Measurements from ENCODE around the gene ERAS. TPM values are rescaled to one million over a fixed set of nuclear protein-coding genes. Genes with fewer than 3 reads are reported as not detected.
"Not testable (repeated sequence)": the region's sequence is repeated elsewhere in the genome, so short reads cannot be mapped to it uniquely, and the experiment has no call there.

ERAS gene
- total and polyA plus RNA-seq, 8 donors, result 0.11 to 0.49 TPM; not detected in 6

DNA sequence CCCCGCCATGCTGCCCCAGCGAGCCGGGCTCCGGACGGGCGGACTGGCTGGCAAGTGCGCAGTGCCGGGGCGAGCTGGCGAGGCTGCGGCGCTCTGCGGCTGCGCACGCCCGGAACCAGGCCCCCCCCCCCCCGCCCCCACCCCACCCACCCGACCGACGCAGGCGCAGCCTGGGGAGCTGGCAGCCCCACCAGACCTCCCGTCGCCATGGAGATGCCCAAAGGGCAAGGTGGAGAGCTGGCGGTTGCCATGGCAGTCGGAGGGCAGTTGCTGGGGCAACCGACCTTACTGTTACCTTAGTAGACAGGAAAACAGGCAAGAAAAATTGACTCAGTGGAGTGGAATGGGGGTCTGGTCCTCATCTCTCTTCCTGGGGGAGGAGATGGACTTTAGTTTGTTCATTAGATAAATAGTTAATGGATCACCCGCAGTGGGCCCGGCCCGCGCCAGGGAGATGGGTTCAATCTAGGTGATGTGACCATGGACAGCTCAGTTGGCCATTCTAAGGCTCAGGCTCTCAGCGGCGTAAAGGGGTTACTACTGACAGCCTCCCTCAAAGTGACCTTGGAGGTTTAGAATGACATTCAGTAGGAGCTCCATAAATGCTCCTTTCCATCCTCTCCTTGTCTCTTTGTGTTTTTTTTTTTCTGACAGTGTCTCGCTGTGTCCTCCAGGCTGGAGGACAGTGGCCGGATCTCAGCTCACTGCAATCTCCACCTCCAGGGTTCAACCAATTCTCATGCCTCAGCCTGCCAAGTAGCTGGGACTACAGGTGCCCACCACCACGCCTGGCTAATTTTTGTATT, 9.4 kb downstream of the ERAS start, which contains the start of gene PCSK1N:
TSS of gene PCSK1N (minus strand) at position 87 of the 806 bp plus-strand sequence. CDS start at position 9, 78 bp downstream.
- H3K27ac ChIP-seq, result no peak within 1 kb of the TSS
- H3K9me3 ChIP-seq, result no peaks in the 10 kb centered on the region
- intact Hi-C loops (cut with DNase I), result no loop called here
- H3K4me1 ChIP-seq, result no peaks in the 10 kb centered on the region
- FAIRE-seq (no peak), ATAC-seq (peak in 3 of 4 donors; percentile 16 to 82 (median 80)), DNase-seq (peak in 1 of 6 donors; percentile 24)
- H3K27me3 ChIP-seq, result peaks cover 0 to 18% (median 7%) of the 10 kb centered on the region in 4 donors
- 12 to 34% methylated on average over 23 to 31 of the region's 35 CpGs for WGBS, 2 donors
- H3K4me3 ChIP-seq, result peak within 1 kb of the TSS in 1 of 4 donors; percentile 33
- H3K36me3 ChIP-seq, result no peaks in the 10 kb centered on the region
- no peak for TF ChIP-seq CTCF (IDR thresholded peaks at IDR 0.05)

- no peak for ATAC-seq
- intact Hi-C loops (cut with DNase I), result no loop called here
- TF ChIP-seq CTCF (IDR thresholded peaks at IDR 0.05), result no peak
- no peak for FAIRE-seq
- H3K4me1 ChIP-seq, result no peaks in the 10 kb centered on the region
- 71 to 73% methylated on average over 10 of the region's 10 CpGs for WGBS, 2 donors
- no peak overlapping the region for H3K27ac ChIP-seq
- H3K9me3 ChIP-seq, result no peaks in the 10 kb centered on the region
- H3K4me3 ChIP-seq, result no peak overlapping the region
- H3K36me3 ChIP-seq, result no peaks in the 10 kb centered on the region
- DNase-seq, result no peak
- H3K27me3 ChIP-seq, result no peaks in the 10 kb centered on the region
Observed at GRCh38 chrX:48839686-48840085, 13.4 kb downstream of the ERAS start.

DNA sequence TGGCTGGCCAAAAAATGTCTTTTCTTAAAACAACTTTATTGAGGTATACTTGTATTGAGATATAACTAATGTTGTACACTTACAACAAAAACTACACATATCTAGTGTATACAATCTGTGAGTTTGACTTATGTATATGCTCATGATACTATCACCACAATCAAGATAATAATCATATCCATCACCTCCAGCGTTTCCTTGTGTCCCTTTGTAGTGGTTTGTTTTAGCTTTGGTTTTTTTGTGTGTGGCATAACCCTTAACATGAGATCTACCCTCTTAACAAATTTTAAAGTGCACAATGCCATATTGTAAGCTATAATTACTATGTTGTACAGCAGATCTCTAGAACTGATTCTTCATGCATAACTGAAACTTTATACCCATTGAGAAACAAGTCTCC, 22.5 kb downstream of the ERAS start:
- no peak for FAIRE-seq
- Histone ChIP-seq H3K9me3 (no peaks in the 10 kb centered on the region), H3K36me3 (no peaks in the 10 kb centered on the region), H3K4me3 (no peak overlapping the region), H3K4me1 (no peaks in the 10 kb centered on the region), H3K27me3 (peaks cover 0 to 12% (median 5%) of the 10 kb centered on the region in 4 donors), H3K27ac (no peak overlapping the region)
- WGBS, 2 donors, result 31 to 40% methylated on average over 1 of the region's 1 CpG
- intact Hi-C loops (cut with DNase I), result no loop called here
- no peak for TF ChIP-seq CTCF (IDR thresholded peaks at IDR 0.05)
- DNase-seq, result no peak
- ATAC-seq, result no peak

- H3K9me3 ChIP-seq, result no peaks in the 10 kb centered on the region
- H3K4me3 ChIP-seq, result no peak overlapping the region
- ATAC-seq (no peak), DNase-seq (no peak), FAIRE-seq (no peak)
- WGBS, 2 donors, result 72% methylated on average over 7 of the region's 7 CpGs
- intact Hi-C loops (cut with DNase I), result no loop called here
- no peaks in the 10 kb centered on the region for H3K36me3 ChIP-seq
- TF ChIP-seq CTCF (IDR thresholded peaks at IDR 0.05), result no peak
- no peaks in the 10 kb centered on the region for H3K4me1 ChIP-seq
- no peak overlapping the region for H3K27ac ChIP-seq
- H3K27me3 ChIP-seq, result peaks cover 0 to 15% (median 5%) of the 10 kb centered on the region in 4 donors
Observed at GRCh38 chrX:48852857-48853256, 26.5 kb downstream of the ERAS start.

GRCh38 chrX:48853494-48853893, 27.2 kb downstream of the ERAS start:
- H3K4me3 ChIP-seq; FAIRE-seq; H3K36me3 ChIP-seq; H3K9me3 ChIP-seq; ATAC-seq; intact Hi-C loops (cut with DNase I); DNase-seq; H3K4me1 ChIP-seq; H3K27ac ChIP-seq: not testable (repeated sequence)
- peaks cover 0 to 15% (median 3%) of the 10 kb centered on the region in 4 donors for H3K27me3 ChIP-seq

- H3K4me3 ChIP-seq; H3K36me3 ChIP-seq; FAIRE-seq; DNase-seq; H3K27ac ChIP-seq; intact Hi-C loops (cut with DNase I); H3K9me3 ChIP-seq; ATAC-seq; H3K4me1 ChIP-seq: not testable (repeated sequence)
- 77 to 89% methylated on average over 12 of the region's 12 CpGs for WGBS, 2 donors
- peaks cover 0 to 12% (median 3%) of the 10 kb centered on the region in 4 donors for H3K27me3 ChIP-seq
Observed at GRCh38 chrX:48854121-48854804, 27.9 kb downstream of the ERAS start.
